Measurements from ENCODE around the gene DBN1. TPM values are rescaled to one million over a fixed set of nuclear protein-coding genes. Genes with fewer than 3 reads are reported as not detected.
A peak's percentile ranks its signal among the peaks of the same experiment; 100 is the strongest.

The DBN1 gene
- total RNA-seq (2014; rRNA removed): 210 and 233 TPM in 2 replicates
- 245 TPM for polyA plus RNA-seq (2012)

- DNase-seq (ENCODE audit: low read depth): peak; percentile 58
These were observed at the start of gene DBN1 for GRCh38 chr5:177473443-177474001. Gene DBN1 (minus strand): TSS chr5:177473634. CDS start chr5:177473521, 113 bp downstream.

- DNase-seq (ENCODE audit: low read depth): peak; percentile 82
These were observed 47.6 kb upstream of the DBN1 start for GRCh38 chr5:177520916-177521513.

GRCh38 chr5:177520271-177520670 is 46.8 kb upstream of the DBN1 start:
- no peak for DNase-seq (ENCODE audit: low read depth)

- no peak for DNase-seq (ENCODE audit: low read depth)
These were observed 46.2 kb upstream of the DBN1 start for GRCh38 chr5:177519463-177520235.

GRCh38 chr5:177516601-177517568 is 43.5 kb upstream of the DBN1 start, which contains the start of gene DDX41:
Gene DDX41 (minus strand): TSS chr5:177516961. CDS start chr5:177516945, 16 bp downstream.
- DNase-seq (ENCODE audit: low read depth): peak; percentile 99

- DNase-seq (ENCODE audit: low read depth): no peak
These were observed 42.1 kb upstream of the DBN1 start for GRCh38 chr5:177515580-177515979.

GRCh38 chr5:177514541-177514940 is 41.1 kb upstream of the DBN1 start:
- DNase-seq (ENCODE audit: low read depth): no peak

GRCh38 chr5:177513500-177513899 is 40.1 kb upstream of the DBN1 start:
- DNase-seq (ENCODE audit: low read depth): no peak

- no peak for DNase-seq (ENCODE audit: low read depth)
These were observed 39.4 kb upstream of the DBN1 start for GRCh38 chr5:177512736-177513380.

- no peak for DNase-seq (ENCODE audit: low read depth)
These were observed 38.6 kb upstream of the DBN1 start for GRCh38 chr5:177511796-177512675.

GRCh38 chr5:177511181-177511580 is 37.7 kb upstream of the DBN1 start:
- DNase-seq (ENCODE audit: low read depth): no peak

- DNase-seq (ENCODE audit: low read depth): no peak
These were observed 37.2 kb upstream of the DBN1 start for GRCh38 chr5:177510567-177511053.

- no peak for DNase-seq (ENCODE audit: low read depth)
These were observed 36.6 kb upstream of the DBN1 start for GRCh38 chr5:177509991-177510566.

- DNase-seq (ENCODE audit: low read depth): peak; percentile 58
These were observed 36.0 kb upstream of the DBN1 start, which contains the start of gene DOK3 for GRCh38 chr5:177509381-177509951. Gene DOK3 (minus strand): TSS chr5:177509826. CDS start chr5:177509540, 286 bp downstream.

- no peak for DNase-seq (ENCODE audit: low read depth)
These were observed 35.4 kb upstream of the DBN1 start for GRCh38 chr5:177508837-177509236.

- no peak for DNase-seq (ENCODE audit: low read depth)
These were observed 34.8 kb upstream of the DBN1 start for GRCh38 chr5:177508221-177508611.

- no peak for DNase-seq (ENCODE audit: low read depth)
These were observed 34.3 kb upstream of the DBN1 start for GRCh38 chr5:177507596-177508220.

GRCh38 chr5:177507165-177507564 is 33.7 kb upstream of the DBN1 start:
- peak; percentile 26 for DNase-seq (ENCODE audit: low read depth)

Measured in LHCN-M2 (cell line).